Measurements from ENCODE around the gene F13B. TPM values are rescaled to one million over a fixed set of nuclear protein-coding genes. Genes with fewer than 3 reads are reported as not detected.

Gene F13B
- total RNA-seq, 2 donors from 2014 or later: not detected

DNA sequence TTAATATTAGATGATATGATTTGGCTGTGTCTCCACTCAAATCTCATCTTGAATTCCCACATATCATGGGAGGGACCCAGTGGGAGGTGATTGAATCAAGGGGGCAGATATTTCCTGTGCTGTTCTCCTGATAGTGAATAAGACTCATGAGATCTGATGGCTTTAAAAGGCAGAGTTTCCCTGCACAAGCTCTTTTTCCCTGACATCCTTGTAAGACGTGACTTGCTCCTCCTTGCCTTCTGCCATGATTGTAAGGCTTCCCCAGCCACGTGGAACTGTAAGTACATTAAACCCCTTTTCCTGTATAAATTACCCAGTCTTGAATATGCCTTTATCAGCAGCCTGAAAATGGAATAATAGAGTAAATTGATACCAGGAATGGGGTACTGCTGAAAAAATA, 13.3 kb upstream of the F13B start:
- H3K4me1 Mint-ChIP-seq: no peaks in the 10 kb centered on the region
- no peak overlapping the region for H3K27ac ChIP-seq (ENCODE audit: low read depth, low read length)
- no peaks in the 10 kb centered on the region for H3K27me3 Mint-ChIP-seq (ENCODE audit: insufficient read depth)
- H3K9ac ChIP-seq (ENCODE audit: extremely low read depth, low read length, poor library complexity, severe bottlenecking): no peak overlapping the region
- WGBS, 2 experiments (ENCODE audit: insufficient coverage in 1 of 2, insufficient read length in 1 of 2): 88 to 93% methylated on average over 1 to 2 of the region's 2 CpGs
- H3K9me3 ChIP-seq (ENCODE audit: control insufficient read depth, low read length): peaks cover 53% of the 10 kb centered on the region
- no peak overlapping the region for H3K27ac Mint-ChIP-seq
- H3K4me3 Mint-ChIP-seq: no peak overlapping the region
- TF ChIP-seq, protein P1, sequence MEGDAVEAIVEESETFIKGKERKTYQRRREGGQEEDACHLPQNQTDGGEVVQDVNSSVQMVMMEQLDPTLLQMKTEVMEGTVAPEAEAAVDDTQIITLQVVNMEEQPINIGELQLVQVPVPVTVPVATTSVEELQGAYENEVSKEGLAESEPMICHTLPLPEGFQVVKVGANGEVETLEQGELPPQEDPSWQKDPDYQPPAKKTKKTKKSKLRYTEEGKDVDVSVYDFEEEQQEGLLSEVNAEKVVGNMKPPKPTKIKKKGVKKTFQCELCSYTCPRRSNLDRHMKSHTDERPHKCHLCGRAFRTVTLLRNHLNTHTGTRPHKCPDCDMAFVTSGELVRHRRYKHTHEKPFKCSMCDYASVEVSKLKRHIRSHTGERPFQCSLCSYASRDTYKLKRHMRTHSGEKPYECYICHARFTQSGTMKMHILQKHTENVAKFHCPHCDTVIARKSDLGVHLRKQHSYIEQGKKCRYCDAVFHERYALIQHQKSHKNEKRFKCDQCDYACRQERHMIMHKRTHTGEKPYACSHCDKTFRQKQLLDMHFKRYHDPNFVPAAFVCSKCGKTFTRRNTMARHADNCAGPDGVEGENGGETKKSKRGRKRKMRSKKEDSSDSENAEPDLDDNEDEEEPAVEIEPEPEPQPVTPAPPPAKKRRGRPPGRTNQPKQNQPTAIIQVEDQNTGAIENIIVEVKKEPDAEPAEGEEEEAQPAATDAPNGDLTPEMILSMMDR (conservative IDR thresholded peaks at IDR 0.05): no peak
- H3K36me3 Mint-ChIP-seq (ENCODE audit: low read depth): peaks cover 49% of the 10 kb centered on the region
- DNase-seq: no peak
- H3K4me3 ChIP-seq (ENCODE audit: low read length): no peak overlapping the region
- H3K9me3 Mint-ChIP-seq: peaks cover 52% of the 10 kb centered on the region
- peaks cover 41% of the 10 kb centered on the region for H3K36me3 ChIP-seq (ENCODE audit: control insufficient read depth, insufficient read depth, low read length)
- H3K4me1 ChIP-seq (ENCODE audit: control insufficient read depth, insufficient read depth, low read length): no peaks in the 10 kb centered on the region
- no peaks in the 10 kb centered on the region for H3K27me3 ChIP-seq (ENCODE audit: control insufficient read depth, insufficient read depth, low read length, poor library complexity, severe bottlenecking)

DNA sequence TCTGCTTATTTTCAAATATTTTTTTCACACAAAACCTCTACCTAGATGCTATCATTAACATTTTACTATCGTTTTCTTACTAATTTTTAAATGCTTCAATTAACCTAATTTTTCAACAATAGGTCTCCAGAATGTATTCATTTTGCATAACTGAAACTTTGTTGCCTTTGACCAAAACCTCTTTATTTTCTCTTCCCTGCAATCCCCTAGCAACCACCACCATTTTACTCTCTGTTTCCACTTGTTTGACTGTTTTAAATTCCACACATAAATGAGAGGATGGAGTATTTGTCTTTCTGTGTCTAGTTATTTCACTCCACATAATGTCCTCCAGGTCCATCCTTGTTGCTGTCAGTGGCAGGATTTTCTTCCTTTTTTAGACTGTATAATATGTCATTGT, 9.5 kb upstream of the F13B start:
- Histone ChIP-seq H3K27ac (ENCODE audit: low read depth, low read length) (no peak overlapping the region), H3K36me3 (ENCODE audit: control insufficient read depth, insufficient read depth, low read length) (peaks cover 4% of the 10 kb centered on the region), H3K9me3 (ENCODE audit: control insufficient read depth, low read length) (peaks cover 19% of the 10 kb centered on the region), H3K9ac (ENCODE audit: extremely low read depth, low read length, poor library complexity, severe bottlenecking) (no peak overlapping the region), H3K4me1 (ENCODE audit: control insufficient read depth, insufficient read depth, low read length) (no peaks in the 10 kb centered on the region), H3K27me3 (ENCODE audit: control insufficient read depth, insufficient read depth, low read length, poor library complexity, severe bottlenecking) (no peaks in the 10 kb centered on the region), H3K4me3 (ENCODE audit: low read length) (no peak overlapping the region)
- no peaks in the 10 kb centered on the region for H3K27me3 Mint-ChIP-seq (ENCODE audit: insufficient read depth)
- H3K27ac Mint-ChIP-seq: no peak overlapping the region
- WGBS, 2 experiments (ENCODE audit: insufficient coverage in 1 of 2, insufficient read length in 1 of 2): 86 to 100% methylated on average over 1 of the region's 1 CpG
- H3K9me3 Mint-ChIP-seq: peaks cover 20% of the 10 kb centered on the region
- no peak for DNase-seq
- no peaks in the 10 kb centered on the region for H3K4me1 Mint-ChIP-seq
- no peak overlapping the region for H3K4me3 Mint-ChIP-seq
- H3K36me3 Mint-ChIP-seq (ENCODE audit: low read depth): peaks cover 13% of the 10 kb centered on the region
- TF ChIP-seq, protein P1 (conservative IDR thresholded peaks at IDR 0.05): no peak

DNA sequence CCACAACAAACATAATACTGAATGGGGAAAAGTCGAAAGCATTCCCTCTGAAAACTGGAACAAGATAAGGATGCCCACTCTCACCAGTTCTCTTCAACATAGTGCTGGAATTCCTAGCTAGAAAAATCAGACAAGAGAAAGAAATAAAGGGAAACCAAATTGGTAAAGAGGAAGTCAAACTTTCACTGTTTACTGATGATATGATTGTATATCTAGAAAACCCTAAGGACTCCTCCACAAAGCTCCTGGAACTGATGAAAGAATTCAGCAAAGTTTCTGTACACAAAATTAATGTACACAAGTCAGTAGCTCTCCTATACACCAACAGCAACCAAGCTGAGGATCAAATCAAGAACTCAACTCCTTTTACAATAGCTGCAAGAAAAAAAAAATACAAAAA, 6.9 kb upstream of the F13B start:
- Mint-ChIP-seq H3K27me3 (ENCODE audit: insufficient read depth) (no peaks in the 10 kb centered on the region), H3K27ac (no peak overlapping the region), H3K4me3 (no peak overlapping the region), H3K9me3 (peaks cover 9% of the 10 kb centered on the region), H3K36me3 (ENCODE audit: low read depth) (no peaks in the 10 kb centered on the region), H3K4me1 (no peaks in the 10 kb centered on the region)
- no peaks in the 10 kb centered on the region for H3K27me3 ChIP-seq (ENCODE audit: control insufficient read depth, insufficient read depth, low read length, poor library complexity, severe bottlenecking)
- WGBS, 2 experiments (ENCODE audit: insufficient coverage in 1 of 2, insufficient read length in 1 of 2): 77% methylated on average over 1 of the region's 1 CpG; no CpG with 5 or more reads in 1 of the 2 experiments
- no peak overlapping the region for H3K27ac ChIP-seq (ENCODE audit: low read depth, low read length)
- H3K9ac ChIP-seq (ENCODE audit: extremely low read depth, low read length, poor library complexity, severe bottlenecking): no peak overlapping the region
- H3K9me3 ChIP-seq (ENCODE audit: control insufficient read depth, low read length): no peaks in the 10 kb centered on the region
- no peaks in the 10 kb centered on the region for H3K4me1 ChIP-seq (ENCODE audit: control insufficient read depth, insufficient read depth, low read length)
- TF ChIP-seq, protein P1 (conservative IDR thresholded peaks at IDR 0.05): no peak
- no peaks in the 10 kb centered on the region for H3K36me3 ChIP-seq (ENCODE audit: control insufficient read depth, insufficient read depth, low read length)
- H3K4me3 ChIP-seq (ENCODE audit: low read length): no peak overlapping the region
- no peak for DNase-seq
